HepG2 (cell line): ENCODE measurements around the gene MAP4K3. TPM values are rescaled to one million over a fixed set of nuclear protein-coding genes. Genes with fewer than 3 reads are reported as not detected.
A peak's percentile ranks its signal among the peaks of the same experiment; 100 is the strongest.

Experiments
- ATAC-seq: fragments of 200-7000 bp; cut with Tn5 transposase; 3 replicates; pipeline ENCODE4 v1.9.1; 2020; ENCODE audit warnings: mild to moderate bottlenecking, moderate library complexity
- BruUV-seq: library from RNA; stranded (reverse); fragments of 400-500 nt; replicated peaks from 2 replicates; lab custom pipeline; 2021; lab: Mats Ljungman, UMichigan
- CTCF ChIA-PET: fragments of 300-600 bp; formaldehyde crosslinking; extraction: SDS; loops from one replicate; lab custom pipeline; 2021; ENCODE audit warnings: low total read pairs, inconsistent platforms, low intra/inter-chr PET ratio; lab: Yijun Ruan, JAX
- POLR2A ChIA-PET: fragments of 350-600 bp; sonication (Branson Sonifier 250); formaldehyde crosslinking; loops from one replicate; lab custom pipeline; 2020; ENCODE audit warnings: antibody characterized with exemption, inconsistent platforms; lab: Yijun Ruan, JAX
- DNase-seq: peaks from one replicate; pipeline ENCODE4 v3.0.0-alpha.2; 2015; ENCODE audit warnings: low spot score
- FAIRE-seq: peaks from 3 replicates; lab custom pipeline; 2011; peaks lifted over from hg19 to GRCh38; lab: Jason Lieb, UNC
- H2AFZ ChIP-seq: one replicate; pipeline ENCODE4 v1.6.1; 2011; ENCODE audit warnings: low read length, inconsistent platforms
- H3K27ac ChIP-seq: fragments of 300-600 bp; 3 replicates; pipeline ENCODE4 v1.8.0; 2011; ENCODE audit warnings: mixed run types, mild to moderate bottlenecking, mixed read lengths, low read length, inconsistent platforms; ENCODE audit not compliant: insufficient read depth; ENCODE audit errors: extremely low read length
- H3K27me3 ChIP-seq, 2 experiments: fragments of 200-600 bp in 1 of 2; 2 replicates in 1 of 2; 3 replicates in 1 of 2; pipeline versions ENCODE4 v1.6.0 to v1.8.0; 2011; ENCODE audit warnings: low read length in 2 of 2, mild to moderate bottlenecking in 2 of 2, moderate library complexity in 2 of 2, inconsistent platforms in 1 of 2; ENCODE audit not compliant: insufficient read depth in 2 of 2, control insufficient read depth in 1 of 2
- H3K36me3 ChIP-seq, 2 experiments: fragments of 200-600 bp in 1 of 2; replicated peaks in 1 of 2; 2 replicates in 1 of 2; 3 replicates in 1 of 2; pipeline versions ENCODE4 v1.5.1 to v1.8.0; 2011; ENCODE audit warnings: low read length in 2 of 2, inconsistent platforms in 1 of 2; ENCODE audit not compliant: insufficient read depth in 2 of 2, control insufficient read depth in 1 of 2
- H3K4me1 ChIP-seq: 2 replicates; pipeline ENCODE4 v1.5.1; 2012; ENCODE audit warnings: low read length, inconsistent platforms; ENCODE audit not compliant: insufficient read depth
- H3K4me2 ChIP-seq: 2 replicates; pipeline ENCODE4 v1.6.0; 2011; ENCODE audit warnings: low read depth, low read length, inconsistent platforms
- H3K4me3 ChIP-seq, 3 experiments: fragments of 200-600 bp in 1 of 3; sonication (generic), shearing (Covaris generic) in 1 of 3; replicated peaks in 1 of 3; 2 replicates each; pipeline ENCODE4 v1.5.1; 2011 to 2016; ENCODE audit warnings: low read length in 3 of 3, inconsistent platforms in 2 of 3, low read depth in 2 of 3, mild to moderate bottlenecking in 2 of 3, control low read depth in 1 of 3, mixed read lengths in 1 of 3; ENCODE audit not compliant: insufficient read depth in 1 of 3
- H3K79me2 ChIP-seq: one replicate; pipeline ENCODE4 v1.6.1; 2011; ENCODE audit warnings: low read length, inconsistent platforms; ENCODE audit not compliant: insufficient read depth
- H3K9ac ChIP-seq: 2 replicates; pipeline ENCODE4 v1.6.0; 2011; ENCODE audit warnings: mild to moderate bottlenecking, low read depth, low read length, inconsistent platforms; ENCODE audit not compliant: insufficient read depth
- H3K9me3 ChIP-seq: 2 replicates; pipeline ENCODE4 v1.5.1; 2012; ENCODE audit warnings: mild to moderate bottlenecking, low read length
- H4K20me1 ChIP-seq: 2 replicates; pipeline ENCODE4 v1.6.0; 2011; ENCODE audit warnings: inconsistent platforms, mild to moderate bottlenecking, low read length, moderate library complexity; ENCODE audit not compliant: insufficient read depth
- HNRNPK ChIP-seq: fragments of 200-400 bp; formaldehyde crosslinking; IDR thresholded peaks from 2 replicates; pipeline ENCODE4 v1.6.1; 2018; ENCODE audit warnings: low read length, low read depth, moderate library complexity, mild to moderate bottlenecking; ENCODE audit not compliant: poor library complexity, severe bottlenecking
- MAFF ChIP-seq: IDR thresholded peaks from 2 replicates; pipeline ENCODE4 v1.6.1; 2011; ENCODE audit warnings: low read depth, low read length, improper control_type of control experiment
- MAFK ChIP-seq, 2 experiments: IDR thresholded peaks in 1 of 2; conservative IDR thresholded peaks in 1 of 2; 2 replicates each; pipeline ENCODE4 v1.6.1; 2011; ENCODE audit warnings: improper control_type of control experiment in 2 of 2, low read length in 2 of 2
- RBAK ChIP-seq: sonication (generic); formaldehyde crosslinking; IDR thresholded peaks from 2 replicates; pipeline ENCODE4 v1.5.1; 2020; ENCODE audit warnings: mild to moderate bottlenecking, missing genetic modification reagents
- RBM22 ChIP-seq: fragments of 200-400 bp; formaldehyde crosslinking; optimal IDR thresholded peaks from 2 replicates; pipeline ENCODE3; 2017; ENCODE audit warnings: mild to moderate bottlenecking, low read length, moderate library complexity
- YEATS2 ChIP-seq: sonication (generic); formaldehyde crosslinking; IDR thresholded peaks from 2 replicates; pipeline ENCODE4 v1.4.0; 2020; ENCODE audit warnings: missing genetic modification reagents, borderline replicate concordance
- ZKSCAN5 ChIP-seq: sonication (generic); formaldehyde crosslinking; IDR thresholded peaks from 2 replicates; pipeline ENCODE4 v1.5.1; 2020; ENCODE audit warnings: mild to moderate bottlenecking, missing genetic modification reagents
- ZNF703 ChIP-seq: sonication (generic); formaldehyde crosslinking; IDR thresholded peaks from 2 replicates; pipeline ENCODE4 v1.5.1; 2020; ENCODE audit warnings: missing genetic modification reagents, mild to moderate bottlenecking, moderate library complexity, borderline replicate concordance
- WGBS: methylation state at CpG from one replicate; pipeline ENCODE4 v1.1.6; 2017; ENCODE audit warnings: low lambda C conversion rate; 5-methylcytosine and 5-hydroxymethylcytosine counted together
- in situ Hi-C: cut with HindIII; loops from 2 replicates; pipeline ENCODE4 v1.10.0; 2017; ENCODE audit warnings: low pct_unique_long_range_greater_than_20kb; ENCODE audit not compliant: extremely low pct_ligation_motif_present
- intact Hi-C: fragments of 100-400 bp; cut with micrococcal nuclease; formaldehyde crosslinking; loops from one replicate; pipeline ENCODE4 v1.10.0; 2022; ENCODE audit not compliant: unreplicated experiment
- polyA plus RNA-seq, 8 experiments: library from polyadenylated mRNA; depleted of rRNA in 3 of 8; stranded (reverse) in 7 of 8; unstranded in 1 of 8; fragments of >200 nt; fragmentation: Illumina TruSeq in 4 of 8; extraction: Trizol in 4 of 8; gene quantifications; 2 replicates each; pipeline versions ENCODE4 v1.2.1 to v1.2.3, GENCODE V29; 2011 to 2016; ENCODE audit warnings: low read depth in 4 of 8, missing spikeins in 1 of 8, mixed read lengths in 1 of 8; ENCODE audit not compliant: insufficient read depth in 1 of 8
- total RNA-seq, 5 experiments: library from RNA; depleted of rRNA; stranded (reverse); fragments of >200 nt; fragmentation: Illumina TruSeq; extraction: Trizol; gene quantifications; 2 replicates each; pipeline ENCODE4 v1.2.3, GENCODE V29; 2016; ENCODE audit warnings: low read depth in 1 of 5
- TF ChIP-seq, protein P1 (sequence below): sonication (generic); formaldehyde crosslinking; conservative IDR thresholded peaks from 2 replicates; pipeline ENCODE4 v1.4.0; 2020; ENCODE audit warnings: mild to moderate bottlenecking, missing genetic modification reagents, moderate library complexity
- TF ChIP-seq, protein P2 (sequence below): sonication (generic); formaldehyde crosslinking; conservative IDR thresholded peaks from 2 replicates; pipeline ENCODE4 v1.8.0; 2022; ENCODE audit warnings: mild to moderate bottlenecking, moderate library complexity, missing genetic modification reagents

MAP4K3 gene
- total and polyA plus RNA-seq, 2 of the 13 experiments (the other 11 are each of a cell fraction or from before 2014, with no cell fraction given) = 45.9 to 53.2 TPM

DNA sequence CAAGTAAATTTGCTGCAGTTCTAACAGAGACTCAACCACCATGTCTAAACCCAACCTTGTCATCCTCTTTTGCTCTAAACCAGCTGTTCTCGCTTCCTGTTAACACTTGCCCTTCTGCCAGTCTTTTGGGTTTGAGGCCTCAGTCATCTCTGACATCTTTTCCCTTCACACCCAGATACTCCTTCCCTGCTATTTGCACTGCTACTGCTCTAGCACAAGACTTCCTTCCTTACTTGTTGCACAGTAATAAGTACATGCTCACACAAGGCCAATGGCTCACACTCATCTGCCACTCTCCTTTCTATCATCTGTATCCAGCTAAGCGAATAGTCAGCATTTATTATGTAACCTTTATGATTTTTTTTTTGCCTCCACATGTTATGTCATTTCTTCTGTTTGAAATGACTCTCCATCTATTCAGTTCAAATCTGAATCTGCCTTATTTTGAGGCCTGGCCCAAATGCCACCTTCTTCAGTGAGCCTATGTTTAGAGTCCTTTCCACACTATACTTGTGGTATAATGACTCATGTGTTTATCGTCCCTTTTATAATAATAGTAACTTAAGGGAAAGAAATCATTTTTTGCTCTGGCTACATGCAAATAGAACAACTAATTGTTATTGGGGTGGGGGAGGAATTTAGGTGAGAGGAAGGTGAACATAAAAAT lies 170.8 kb downstream of the MAP4K3 start:
- Histone ChIP-seq H3K4me1 (no peaks in the 10 kb centered on the region), H3K4me2 (no peak overlapping the region), H3K79me2 (no peaks in the 10 kb centered on the region), H4K20me1 (no peaks in the 10 kb centered on the region), H3K9me3 (no peaks in the 10 kb centered on the region), H3K9ac (no peak overlapping the region), H3K4me3 (no peak overlapping the region), H2AFZ (no peak overlapping the region), H3K27ac (no peak overlapping the region), H3K27me3 (no peaks in the 10 kb centered on the region), H3K36me3 (peaks cover 15 to 55% of the 10 kb centered on the region in 2 experiments)
- BruUV-seq = no TSS peak
- peak; percentile 53 to 58; a peak in 3 of 4 replicates for TF ChIP-seq MAFK (conservative IDR thresholded peaks at IDR 0.05 in 1 of 2, IDR thresholded peaks at IDR 0.05 in 1 of 2; ENCODE audit: low read length in 2 of 2)
- peak; percentile 53; the same call in 1 of the 2 replicates for TF ChIP-seq MAFF
- no peak for TF ChIP-seq YEATS2 (CRISPR knock-in tag)
- TF ChIP-seq RBAK (CRISPR knock-in tag) = no peak
- peak; percentile 68 for TF ChIP-seq RBM22
- in situ Hi-C loops = no loop called here
- 98% methylated on average over 3 of the region's 3 CpGs for whole genome bisulfite sequencing
- intact Hi-C loops = no loop called here
- FAIRE-seq = no peak
- DNase-seq = no peak
- ChIA-PET POLR2A (no interaction called here), CTCF (no interaction called here)
- no peak for ATAC-seq

DNA sequence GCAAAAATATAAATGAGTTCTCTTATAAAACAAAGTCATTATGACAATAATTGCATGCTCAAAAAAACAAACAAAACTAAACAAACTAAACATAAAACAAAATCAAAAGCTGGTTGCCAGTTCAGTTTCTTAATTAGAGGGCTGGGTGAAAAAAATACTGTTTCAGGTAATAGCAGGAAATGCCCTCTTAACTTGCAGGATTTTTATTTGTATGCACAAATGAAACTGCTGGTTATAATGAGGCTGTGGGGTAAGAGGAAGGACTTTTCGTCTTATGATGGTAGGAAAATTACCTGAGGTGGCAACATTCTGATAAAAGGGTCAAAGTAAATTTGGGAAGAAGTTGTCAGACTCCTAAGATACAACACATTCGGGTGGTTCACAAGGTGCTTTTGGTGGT lies 171.8 kb downstream of the MAP4K3 start:
- H3K79me2 ChIP-seq = no peaks in the 10 kb centered on the region
- no peak overlapping the region for H2AFZ ChIP-seq
- H3K27ac ChIP-seq = no peak overlapping the region
- H3K9ac ChIP-seq = no peak overlapping the region
- intact Hi-C loops = no loop called here
- no peaks in the 10 kb centered on the region for H3K4me1 ChIP-seq
- H3K27me3 ChIP-seq = no peaks in the 10 kb centered on the region
- ATAC-seq = no peak
- WGBS = 98% methylated on average over 2 of the region's 2 CpGs
- ChIA-PET CTCF (no interaction called here), POLR2A (no interaction called here)
- no peak overlapping the region for H3K4me3 ChIP-seq
- no peaks in the 10 kb centered on the region for H3K9me3 ChIP-seq
- TF ChIP-seq, protein P1, sequence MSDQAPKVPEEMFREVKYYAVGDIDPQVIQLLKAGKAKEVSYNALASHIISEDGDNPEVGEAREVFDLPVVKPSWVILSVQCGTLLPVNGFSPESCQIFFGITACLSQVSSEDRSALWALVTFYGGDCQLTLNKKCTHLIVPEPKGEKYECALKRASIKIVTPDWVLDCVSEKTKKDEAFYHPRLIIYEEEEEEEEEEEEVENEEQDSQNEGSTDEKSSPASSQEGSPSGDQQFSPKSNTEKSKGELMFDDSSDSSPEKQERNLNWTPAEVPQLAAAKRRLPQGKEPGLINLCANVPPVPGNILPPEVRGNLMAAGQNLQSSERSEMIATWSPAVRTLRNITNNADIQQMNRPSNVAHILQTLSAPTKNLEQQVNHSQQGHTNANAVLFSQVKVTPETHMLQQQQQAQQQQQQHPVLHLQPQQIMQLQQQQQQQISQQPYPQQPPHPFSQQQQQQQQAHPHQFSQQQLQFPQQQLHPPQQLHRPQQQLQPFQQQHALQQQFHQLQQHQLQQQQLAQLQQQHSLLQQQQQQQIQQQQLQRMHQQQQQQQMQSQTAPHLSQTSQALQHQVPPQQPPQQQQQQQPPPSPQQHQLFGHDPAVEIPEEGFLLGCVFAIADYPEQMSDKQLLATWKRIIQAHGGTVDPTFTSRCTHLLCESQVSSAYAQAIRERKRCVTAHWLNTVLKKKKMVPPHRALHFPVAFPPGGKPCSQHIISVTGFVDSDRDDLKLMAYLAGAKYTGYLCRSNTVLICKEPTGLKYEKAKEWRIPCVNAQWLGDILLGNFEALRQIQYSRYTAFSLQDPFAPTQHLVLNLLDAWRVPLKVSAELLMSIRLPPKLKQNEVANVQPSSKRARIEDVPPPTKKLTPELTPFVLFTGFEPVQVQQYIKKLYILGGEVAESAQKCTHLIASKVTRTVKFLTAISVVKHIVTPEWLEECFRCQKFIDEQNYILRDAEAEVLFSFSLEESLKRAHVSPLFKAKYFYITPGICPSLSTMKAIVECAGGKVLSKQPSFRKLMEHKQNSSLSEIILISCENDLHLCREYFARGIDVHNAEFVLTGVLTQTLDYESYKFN = no peak
- TF ChIP-seq ZNF703 (CRISPR knock-in tag) (no peak), HNRNPK (no peak), ZKSCAN5 (no peak)
- TF ChIP-seq, protein P2, sequence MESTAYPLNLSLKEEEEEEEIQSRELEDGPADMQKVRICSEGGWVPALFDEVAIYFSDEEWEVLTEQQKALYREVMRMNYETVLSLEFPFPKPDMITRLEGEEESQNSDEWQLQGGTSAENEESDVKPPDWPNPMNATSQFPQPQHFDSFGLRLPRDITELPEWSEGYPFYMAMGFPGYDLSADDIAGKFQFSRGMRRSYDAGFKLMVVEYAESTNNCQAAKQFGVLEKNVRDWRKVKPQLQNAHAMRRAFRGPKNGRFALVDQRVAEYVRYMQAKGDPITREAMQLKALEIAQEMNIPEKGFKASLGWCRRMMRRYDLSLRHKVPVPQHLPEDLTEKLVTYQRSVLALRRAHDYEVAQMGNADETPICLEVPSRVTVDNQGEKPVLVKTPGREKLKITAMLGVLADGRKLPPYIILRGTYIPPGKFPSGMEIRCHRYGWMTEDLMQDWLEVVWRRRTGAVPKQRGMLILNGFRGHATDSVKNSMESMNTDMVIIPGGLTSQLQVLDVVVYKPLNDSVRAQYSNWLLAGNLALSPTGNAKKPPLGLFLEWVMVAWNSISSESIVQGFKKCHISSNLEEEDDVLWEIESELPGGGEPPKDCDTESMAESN (CRISPR knock-in tag) = no peak
- in situ Hi-C loops = no loop called here
- FAIRE-seq = no peak
- no peaks in the 10 kb centered on the region for H4K20me1 ChIP-seq
- H3K4me2 ChIP-seq = no peak overlapping the region
- DNase-seq = no peak
- BruUV-seq = no TSS peak
- H3K36me3 ChIP-seq = peaks cover 17 to 54% of the 10 kb centered on the region in 2 experiments
